LNCAP (cell line): ENCODE measurements around the gene IFNW1.

Source experiments
- CTCF ChIP-seq: fragments of 450-650 bp; IDR thresholded peaks from 2 replicates; pipeline ENCODE4 v1.5.1; 2017; ENCODE audit warnings: mild to moderate bottlenecking

IFNW1 gene

GRCh38 chr9:21135736-21136135 is 5.9 kb downstream of the IFNW1 start:
- no peak for TF ChIP-seq CTCF

- TF ChIP-seq CTCF, result no peak
These were observed 19.9 kb downstream of the IFNW1 start for GRCh38 chr9:21121595-21122251.

- TF ChIP-seq CTCF, result no peak
These were observed 20.6 kb downstream of the IFNW1 start for GRCh38 chr9:21121079-21121478.

- TF ChIP-seq CTCF, result no peak
These were observed 22.4 kb downstream of the IFNW1 start for GRCh38 chr9:21119093-21119770.

- TF ChIP-seq CTCF, result no peak
These were observed 27.3 kb downstream of the IFNW1 start for GRCh38 chr9:21114311-21114710.

GRCh38 chr9:21110708-21111576 is 30.7 kb downstream of the IFNW1 start:
- peak; percentile 79 for TF ChIP-seq CTCF

- TF ChIP-seq CTCF, result no peak
These were observed 36.8 kb downstream of the IFNW1 start for GRCh38 chr9:21104787-21105186.
